ENCODE results near the gene SPATC1L.
A peak's percentile ranks its signal among the peaks of the same experiment; 100 is the strongest.

Gene SPATC1L

DNA sequence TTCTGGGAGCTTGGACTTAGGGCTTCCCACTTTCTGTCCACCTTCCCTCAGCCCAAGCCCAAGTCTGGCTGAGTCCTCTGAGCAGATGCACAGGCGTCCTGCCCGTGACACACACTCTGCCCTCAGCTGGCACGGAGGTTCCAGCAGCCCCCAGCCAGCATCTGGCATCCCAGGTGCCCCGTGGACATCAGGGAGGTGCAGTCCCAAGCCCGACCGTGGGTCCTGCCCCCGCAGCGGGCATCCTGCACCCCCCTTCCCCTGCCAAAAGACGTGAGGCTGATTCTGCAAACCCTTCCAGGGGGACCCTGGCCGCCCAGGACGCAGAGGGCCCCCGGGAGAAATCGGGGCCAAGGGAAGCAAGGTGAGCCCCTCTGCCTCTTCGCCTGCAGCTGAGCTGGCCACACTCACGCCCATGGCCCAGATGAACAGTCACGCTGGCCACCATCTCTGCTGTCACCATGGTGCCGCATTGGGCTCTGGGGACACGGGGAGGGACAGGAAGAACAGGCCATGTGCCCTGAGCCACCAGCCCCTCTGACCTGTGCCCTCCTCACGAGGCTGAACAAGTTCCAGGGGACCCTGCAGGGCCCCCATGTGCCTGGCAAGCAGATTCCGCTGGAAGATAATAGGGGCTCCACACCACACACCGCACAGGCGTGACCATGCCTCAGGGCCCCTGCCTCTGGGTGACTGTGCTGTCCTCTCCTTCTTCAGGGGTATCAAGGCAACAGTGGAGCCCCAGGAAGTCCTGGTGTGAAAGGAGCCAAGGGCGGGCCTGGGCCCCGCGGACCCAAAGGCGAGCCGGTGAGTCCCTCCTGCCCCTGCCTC, 65.7 kb downstream of the SPATC1L start:
- DNase-seq (ENCODE audit: low read depth), result no peak
- no peak overlapping the region for H3K4me3 ChIP-seq (ENCODE audit: low read length)
- TF ChIP-seq, protein P1, sequence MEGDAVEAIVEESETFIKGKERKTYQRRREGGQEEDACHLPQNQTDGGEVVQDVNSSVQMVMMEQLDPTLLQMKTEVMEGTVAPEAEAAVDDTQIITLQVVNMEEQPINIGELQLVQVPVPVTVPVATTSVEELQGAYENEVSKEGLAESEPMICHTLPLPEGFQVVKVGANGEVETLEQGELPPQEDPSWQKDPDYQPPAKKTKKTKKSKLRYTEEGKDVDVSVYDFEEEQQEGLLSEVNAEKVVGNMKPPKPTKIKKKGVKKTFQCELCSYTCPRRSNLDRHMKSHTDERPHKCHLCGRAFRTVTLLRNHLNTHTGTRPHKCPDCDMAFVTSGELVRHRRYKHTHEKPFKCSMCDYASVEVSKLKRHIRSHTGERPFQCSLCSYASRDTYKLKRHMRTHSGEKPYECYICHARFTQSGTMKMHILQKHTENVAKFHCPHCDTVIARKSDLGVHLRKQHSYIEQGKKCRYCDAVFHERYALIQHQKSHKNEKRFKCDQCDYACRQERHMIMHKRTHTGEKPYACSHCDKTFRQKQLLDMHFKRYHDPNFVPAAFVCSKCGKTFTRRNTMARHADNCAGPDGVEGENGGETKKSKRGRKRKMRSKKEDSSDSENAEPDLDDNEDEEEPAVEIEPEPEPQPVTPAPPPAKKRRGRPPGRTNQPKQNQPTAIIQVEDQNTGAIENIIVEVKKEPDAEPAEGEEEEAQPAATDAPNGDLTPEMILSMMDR (conservative IDR thresholded peaks at IDR 0.05; ENCODE audit: low read length), result no peak

DNA sequence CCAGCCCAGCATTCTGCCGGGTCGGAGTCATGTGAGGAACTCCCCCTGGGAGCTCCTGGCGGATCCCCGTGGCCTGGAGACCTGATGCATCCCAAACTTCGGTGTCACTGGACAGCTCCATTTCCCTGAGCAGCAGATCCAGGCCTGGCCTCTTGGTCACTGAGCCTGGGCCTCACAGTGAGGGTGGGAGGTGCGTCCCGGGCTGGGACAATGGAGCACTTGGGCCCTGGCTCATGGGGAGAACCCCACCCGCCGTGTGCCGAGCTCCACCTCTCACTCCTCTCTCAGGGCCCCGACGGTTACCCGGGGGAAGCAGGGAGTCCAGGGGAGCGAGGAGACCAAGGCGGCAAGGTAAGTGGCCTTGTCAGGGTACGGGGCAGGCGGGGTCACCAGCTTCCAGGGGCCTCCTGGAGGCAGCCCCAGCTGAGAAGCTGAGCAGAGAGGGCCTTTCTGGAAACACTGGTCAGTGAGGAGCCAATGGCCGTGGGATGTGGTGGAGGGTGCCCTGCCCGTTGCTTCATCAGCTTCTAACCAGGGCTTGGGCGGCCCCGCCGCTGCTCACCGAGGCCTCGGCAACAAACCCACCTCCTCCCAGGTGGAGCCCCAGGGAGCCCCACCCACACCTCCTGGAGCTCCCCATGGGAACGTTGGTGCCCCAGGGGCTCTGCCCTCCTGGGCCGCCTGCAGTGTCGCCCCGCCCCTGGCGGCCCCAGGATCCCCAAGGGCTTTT, 66.5 kb downstream of the SPATC1L start:
- TF ChIP-seq, protein P1 (conservative IDR thresholded peaks at IDR 0.05; ENCODE audit: low read length), result no peak
- no peak for DNase-seq (ENCODE audit: low read depth)
- no peak overlapping the region for H3K4me3 ChIP-seq (ENCODE audit: low read length)

DNA sequence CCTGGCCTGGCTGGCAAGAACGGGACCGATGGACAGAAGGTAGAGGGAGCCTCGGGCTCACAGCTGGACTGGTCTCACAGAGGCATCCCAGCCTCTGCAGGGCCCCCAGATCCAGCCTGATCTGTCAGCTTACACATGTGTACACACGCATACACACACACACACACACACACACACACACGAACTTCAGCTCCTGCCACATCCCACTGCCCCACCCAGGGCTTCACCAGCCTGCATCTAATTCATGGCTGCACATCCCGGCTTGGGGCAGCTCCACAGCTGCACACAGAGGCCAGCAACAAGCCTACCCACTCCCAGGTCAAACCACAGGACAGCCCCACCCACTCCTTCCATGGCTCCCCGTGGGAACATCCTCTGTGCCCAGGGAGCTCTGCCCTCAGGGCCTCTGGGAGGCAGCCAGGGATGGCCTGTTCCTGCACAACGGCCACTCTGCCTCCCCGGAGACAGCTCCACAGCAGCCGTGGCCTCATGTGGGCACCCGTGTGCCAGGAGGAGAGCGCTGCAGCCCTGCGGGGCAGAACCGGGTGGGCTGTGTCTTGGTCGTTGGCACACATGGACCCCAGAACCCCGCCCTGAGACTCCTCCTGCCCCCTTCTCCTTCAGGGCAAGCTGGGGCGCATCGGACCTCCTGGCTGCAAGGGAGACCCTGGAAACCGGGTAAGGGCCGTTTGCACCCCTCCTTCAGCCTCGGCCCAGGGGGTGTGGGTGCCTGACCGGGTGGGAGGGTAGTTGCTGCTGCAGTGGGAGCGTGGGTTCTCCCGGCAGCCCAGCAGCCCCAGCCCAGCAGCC, 67.3 kb downstream of the SPATC1L start:
- H3K4me3 ChIP-seq (ENCODE audit: low read length), result no peak overlapping the region
- DNase-seq (ENCODE audit: low read depth), result peak; percentile 58
- TF ChIP-seq, protein P1 (conservative IDR thresholded peaks at IDR 0.05; ENCODE audit: low read length), result no peak

DNA sequence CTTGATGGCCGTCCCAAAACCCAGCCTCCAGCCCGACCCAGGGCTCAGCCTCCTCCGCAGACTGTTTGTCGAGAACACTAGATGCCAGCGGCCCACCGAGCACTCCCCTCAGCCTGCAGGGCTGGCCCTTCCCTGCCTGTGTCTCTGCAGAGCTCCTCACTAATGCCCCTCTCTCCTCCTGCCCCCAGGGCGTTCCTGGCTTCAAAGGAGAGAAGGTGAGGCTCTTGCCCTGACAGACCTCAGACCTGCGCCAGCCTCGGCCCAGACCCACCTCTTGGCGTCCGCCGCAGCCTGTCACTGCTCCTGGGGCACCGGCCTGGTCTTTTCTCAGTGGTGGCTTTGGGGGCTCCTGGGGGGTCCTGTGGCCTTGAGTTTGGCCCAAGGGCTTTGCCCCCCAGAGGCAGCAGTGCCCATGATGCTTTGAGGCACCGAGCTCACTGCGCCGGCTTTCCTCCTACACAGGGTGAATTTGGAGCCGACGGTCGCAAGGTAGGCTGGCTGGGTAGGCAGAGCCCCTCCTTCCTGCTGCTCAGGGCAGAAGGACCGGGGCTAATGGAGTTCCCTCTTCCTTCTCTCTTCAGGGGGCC, 68.0 kb downstream of the SPATC1L start:
- DNase-seq (ENCODE audit: low read depth), result no peak
- no peak overlapping the region for H3K4me3 ChIP-seq (ENCODE audit: low read length)
- TF ChIP-seq, protein P1 (conservative IDR thresholded peaks at IDR 0.05; ENCODE audit: low read length), result no peak

DNA sequence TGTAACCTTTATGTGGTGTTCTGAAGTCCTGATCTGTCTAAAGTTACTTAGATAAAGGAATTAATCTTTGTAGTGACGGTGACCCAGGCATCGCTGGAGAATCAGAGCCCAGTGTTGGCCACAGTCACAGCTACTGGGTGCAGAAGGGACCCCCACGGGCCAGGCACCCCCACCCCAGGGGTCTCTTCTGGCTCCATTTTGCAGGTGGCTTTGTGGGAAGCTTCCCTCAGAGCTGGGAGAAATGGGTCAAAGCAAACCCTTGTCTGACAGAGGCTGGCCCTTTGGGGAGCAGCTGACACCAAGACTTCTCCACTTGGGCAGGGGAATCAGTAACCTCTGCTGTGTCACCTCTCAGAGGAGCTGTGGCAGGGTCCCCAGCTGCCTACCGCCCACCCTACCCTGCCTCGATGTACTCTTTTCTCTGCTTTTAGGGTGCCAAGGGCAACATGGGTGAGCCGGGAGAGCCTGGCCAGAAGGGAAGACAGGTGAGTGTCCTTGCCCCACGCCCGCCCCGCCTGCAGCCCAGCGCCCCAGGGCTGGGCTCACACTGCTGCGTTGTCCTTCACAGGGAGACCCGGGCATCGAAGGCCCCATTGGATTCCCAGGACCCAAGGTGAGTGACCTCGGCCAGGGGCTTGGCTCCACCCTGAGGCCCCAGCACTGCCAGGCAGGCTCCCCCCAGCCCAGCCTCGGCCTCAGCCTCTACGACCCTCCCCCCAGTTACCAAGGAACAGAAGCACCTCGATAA, 68.6 kb downstream of the SPATC1L start:
- TF ChIP-seq, protein P1 (conservative IDR thresholded peaks at IDR 0.05; ENCODE audit: low read length), result no peak
- DNase-seq (ENCODE audit: low read depth), result no peak
- H3K4me3 ChIP-seq (ENCODE audit: low read length), result no peak overlapping the region

DNA sequence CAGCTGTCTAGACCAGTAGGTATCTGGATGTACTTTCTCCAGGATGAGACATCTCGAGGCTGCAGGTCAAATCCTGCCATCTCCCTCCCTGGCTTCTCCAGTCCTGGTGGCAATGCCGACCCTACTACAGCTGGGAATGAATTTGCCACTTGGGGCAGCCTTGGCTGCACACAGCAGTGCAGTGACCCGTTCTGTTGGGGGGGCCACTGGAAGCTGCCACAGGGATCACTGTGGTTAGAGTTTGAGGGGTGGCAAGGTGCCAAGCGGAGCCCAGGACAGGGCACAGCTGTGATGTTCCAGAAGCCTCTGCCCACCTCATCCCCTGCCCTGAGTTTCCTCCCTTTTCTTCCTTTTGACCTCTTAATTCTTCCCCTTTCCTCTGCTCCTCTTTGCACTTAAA, 69.3 kb downstream of the SPATC1L start:
- TF ChIP-seq, protein P1 (conservative IDR thresholded peaks at IDR 0.05; ENCODE audit: low read length), result no peak
- DNase-seq (ENCODE audit: low read depth), result no peak
- H3K4me3 ChIP-seq (ENCODE audit: low read length), result no peak overlapping the region
